ENCODE data around the gene CHD2.
A peak's percentile ranks its signal among the peaks of the same experiment; 100 is the strongest.
"Not testable (repeated sequence)": the region's sequence is repeated elsewhere in the genome, so short reads cannot be mapped to it uniquely, and the experiment has no call there.

Gene CHD2

GRCh38 chr15:92899948-92900730, at the start of gene CHD2:
TSS of gene CHD2 (plus strand) at chr15:92900324. CDS start at chr15:92901238, 914 bp downstream.
- DNase-seq (ENCODE audit: low read depth in 2 of 2) = peak; percentile 37 to 50

GRCh38 chr15:92853222-92853621, 46.9 kb upstream of the CHD2 start:
- DNase-seq (ENCODE audit: low read depth in 2 of 2) = no peak

GRCh38 chr15:92861742-92862141, 38.4 kb upstream of the CHD2 start:
- DNase-seq (ENCODE audit: low read depth in 2 of 2) = no peak

- DNase-seq (ENCODE audit: low read depth in 2 of 2) = no peak
Observed at GRCh38 chr15:92864127-92864814, 35.9 kb upstream of the CHD2 start.

- DNase-seq (ENCODE audit: low read depth in 2 of 2) = no peak
Observed at GRCh38 chr15:92869263-92869940, 30.7 kb upstream of the CHD2 start.

GRCh38 chr15:92870010-92870591, 30.0 kb upstream of the CHD2 start:
- DNase-seq (ENCODE audit: low read depth in 2 of 2) = no peak

GRCh38 chr15:92872967-92873366, 27.2 kb upstream of the CHD2 start:
- not testable (repeated sequence) for DNase-seq (ENCODE audit: low read depth in 2 of 2)

GRCh38 chr15:92877000-92877399, 23.1 kb upstream of the CHD2 start:
- DNase-seq (ENCODE audit: low read depth in 2 of 2) = no peak

- DNase-seq (ENCODE audit: low read depth in 2 of 2) = no peak
Observed at GRCh38 chr15:92877416-92877815, 22.7 kb upstream of the CHD2 start.

GRCh38 chr15:92878593-92879053, 21.5 kb upstream of the CHD2 start:
- DNase-seq (ENCODE audit: low read depth in 2 of 2) = no peak

- no peak for DNase-seq (ENCODE audit: low read depth in 2 of 2)
Observed at GRCh38 chr15:92879949-92880725, 20.0 kb upstream of the CHD2 start.

GRCh38 chr15:92880796-92881195, 19.3 kb upstream of the CHD2 start:
- no peak for DNase-seq (ENCODE audit: low read depth in 2 of 2)

- DNase-seq (ENCODE audit: low read depth in 2 of 2) = no peak
Observed at GRCh38 chr15:92881211-92881754, 18.8 kb upstream of the CHD2 start.

GRCh38 chr15:92881802-92882696, 18.1 kb upstream of the CHD2 start:
- DNase-seq (ENCODE audit: low read depth in 2 of 2) = peak; percentile 96 to 97

- no peak for DNase-seq (ENCODE audit: low read depth in 2 of 2)
Observed at GRCh38 chr15:92882697-92883162, 17.4 kb upstream of the CHD2 start.

GRCh38 chr15:92883163-92883875, 16.8 kb upstream of the CHD2 start:
- peak in 1 of 2 experiments; percentile 13 for DNase-seq (ENCODE audit: low read depth in 2 of 2)

GRCh38 chr15:92883876-92884435, 16.2 kb upstream of the CHD2 start:
- no peak for DNase-seq (ENCODE audit: low read depth in 2 of 2)

GRCh38 chr15:92884436-92885223, 15.5 kb upstream of the CHD2 start:
- DNase-seq (ENCODE audit: low read depth in 2 of 2) = no peak
